ENCODE measurements around the gene PRMT7. TPM values are rescaled to one million over a fixed set of nuclear protein-coding genes. Genes with fewer than 3 reads are reported as not detected.

Gene PRMT7
- total RNA-seq, 4 donors from 2014 or later: 11.5 to 34.9 (median 27.4) TPM

- H3K4me3 ChIP-seq: no peak overlapping the region
- peaks cover 0 to 6% (median 0%) of the 10 kb centered on the region in 3 donors for H3K4me1 ChIP-seq
- TF ChIP-seq POLR2A (IDR thresholded peaks at IDR 0.05): no peak
- no peak for TF ChIP-seq EP300 (IDR thresholded peaks at IDR 0.05)
- TF ChIP-seq, protein P1, sequence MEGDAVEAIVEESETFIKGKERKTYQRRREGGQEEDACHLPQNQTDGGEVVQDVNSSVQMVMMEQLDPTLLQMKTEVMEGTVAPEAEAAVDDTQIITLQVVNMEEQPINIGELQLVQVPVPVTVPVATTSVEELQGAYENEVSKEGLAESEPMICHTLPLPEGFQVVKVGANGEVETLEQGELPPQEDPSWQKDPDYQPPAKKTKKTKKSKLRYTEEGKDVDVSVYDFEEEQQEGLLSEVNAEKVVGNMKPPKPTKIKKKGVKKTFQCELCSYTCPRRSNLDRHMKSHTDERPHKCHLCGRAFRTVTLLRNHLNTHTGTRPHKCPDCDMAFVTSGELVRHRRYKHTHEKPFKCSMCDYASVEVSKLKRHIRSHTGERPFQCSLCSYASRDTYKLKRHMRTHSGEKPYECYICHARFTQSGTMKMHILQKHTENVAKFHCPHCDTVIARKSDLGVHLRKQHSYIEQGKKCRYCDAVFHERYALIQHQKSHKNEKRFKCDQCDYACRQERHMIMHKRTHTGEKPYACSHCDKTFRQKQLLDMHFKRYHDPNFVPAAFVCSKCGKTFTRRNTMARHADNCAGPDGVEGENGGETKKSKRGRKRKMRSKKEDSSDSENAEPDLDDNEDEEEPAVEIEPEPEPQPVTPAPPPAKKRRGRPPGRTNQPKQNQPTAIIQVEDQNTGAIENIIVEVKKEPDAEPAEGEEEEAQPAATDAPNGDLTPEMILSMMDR (IDR thresholded peaks at IDR 0.05): no peak
- TF ChIP-seq POLR2AphosphoS5 (IDR thresholded peaks at IDR 0.05): no peak
- H3K27ac ChIP-seq: no peak overlapping the region
- no peak for ATAC-seq
- peaks cover 0 to 50% of the 10 kb centered on the region in 2 donors for H3K36me3 ChIP-seq
- peaks cover 24% of the 10 kb centered on the region for H3K27me3 ChIP-seq
- no peaks in the 10 kb centered on the region for H3K9me3 ChIP-seq
- WGBS, 2 donors (ENCODE audit: low coverage in 1 of 2): 58 to 89% methylated on average over 3 to 10 of the region's 18 CpGs
These were observed 49.7 kb downstream of the PRMT7 start for GRCh38 chr16:68360547-68360946.

- Histone ChIP-seq H3K27me3 (peaks cover 28% of the 10 kb centered on the region), H3K4me1 (peaks cover 0 to 6% (median 0%) of the 10 kb centered on the region in 3 donors), H3K9me3 (no peaks in the 10 kb centered on the region), H3K4me3 (no peak overlapping the region), H3K36me3 (peaks cover 0 to 45% of the 10 kb centered on the region in 2 donors), H3K27ac (no peak overlapping the region)
- ATAC-seq: no peak
- no peak for TF ChIP-seq POLR2A (IDR thresholded peaks at IDR 0.05)
- no peak for TF ChIP-seq EP300 (IDR thresholded peaks at IDR 0.05)
- no peak for TF ChIP-seq POLR2AphosphoS5 (IDR thresholded peaks at IDR 0.05)
- TF ChIP-seq, protein P1 (IDR thresholded peaks at IDR 0.05): no peak
- WGBS, 2 donors (ENCODE audit: low coverage in 1 of 2): 89 to 90% methylated on average over 2 to 6 of the region's 14 CpGs
These were observed 50.1 kb downstream of the PRMT7 start for GRCh38 chr16:68360956-68361355.

DNA sequence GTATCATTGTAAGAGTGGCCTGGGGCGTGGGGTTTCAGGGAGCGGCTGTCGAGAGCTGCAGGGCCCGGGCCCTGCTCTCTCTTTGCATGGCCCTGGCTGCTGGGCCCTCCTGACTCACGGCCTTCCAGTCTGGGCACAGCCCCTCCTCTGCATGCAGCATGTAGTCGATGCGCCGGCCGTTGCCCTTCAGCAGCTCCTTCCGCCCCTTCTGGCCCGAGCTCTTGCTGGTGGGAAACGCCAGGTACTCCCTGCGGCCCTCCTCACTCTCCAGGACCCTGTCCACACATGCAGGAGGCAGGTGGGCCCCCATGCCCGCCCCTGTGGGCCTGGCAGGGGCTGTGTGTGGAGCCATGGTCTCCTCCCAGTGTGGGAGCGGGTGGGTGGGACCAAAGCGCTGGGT is 50.7 kb downstream of the PRMT7 start:
- H3K4me1 ChIP-seq: peaks cover 0 to 6% (median 0%) of the 10 kb centered on the region in 3 donors
- TF ChIP-seq, protein P1 (IDR thresholded peaks at IDR 0.05): no peak
- TF ChIP-seq POLR2A (IDR thresholded peaks at IDR 0.05) (no peak), EP300 (IDR thresholded peaks at IDR 0.05) (no peak), POLR2AphosphoS5 (IDR thresholded peaks at IDR 0.05) (no peak)
- ATAC-seq: no peak
- H3K27ac ChIP-seq: no peak overlapping the region
- H3K9me3 ChIP-seq: no peaks in the 10 kb centered on the region
- 70% methylated on average over 2 of the region's 16 CpGs; no CpG with 5 or more reads in 1 of the 2 donors for WGBS, 2 donors (ENCODE audit: low coverage in 1 of 2)
- no peak overlapping the region for H3K4me3 ChIP-seq
- peaks cover 33% of the 10 kb centered on the region for H3K27me3 ChIP-seq
- H3K36me3 ChIP-seq: peaks cover 0 to 40% of the 10 kb centered on the region in 2 donors

DNA sequence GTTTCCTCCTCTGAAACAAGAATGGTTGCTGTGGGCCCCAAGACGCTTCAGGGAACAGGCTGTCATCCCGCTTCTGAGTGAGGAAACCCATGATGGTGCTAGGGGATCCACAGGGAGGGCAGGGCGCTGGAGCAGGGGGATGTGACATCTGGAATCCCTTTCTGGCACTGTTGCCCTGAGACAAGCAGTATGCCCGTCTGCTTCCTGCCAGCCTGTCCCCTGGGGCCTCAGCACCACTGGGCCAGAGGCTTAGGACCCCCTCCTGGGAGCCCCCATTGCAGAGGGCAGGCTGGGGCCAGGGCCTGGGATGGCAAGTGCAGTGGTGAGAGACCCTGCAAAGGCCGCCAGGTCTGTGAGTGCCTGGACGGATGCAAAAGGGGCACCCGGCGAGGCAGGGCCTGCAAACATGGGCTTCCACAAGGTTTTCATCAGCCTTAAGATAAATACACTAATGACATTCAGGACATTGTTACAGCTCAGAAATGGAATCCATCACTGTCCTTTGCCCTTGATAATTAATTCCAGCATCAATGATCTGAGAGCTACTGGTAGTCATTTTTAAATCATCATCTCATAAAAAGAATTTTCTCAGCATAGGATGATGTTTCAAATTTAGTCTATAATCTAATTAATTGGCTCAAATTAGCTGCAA is 51.6 kb downstream of the PRMT7 start:
- Histone ChIP-seq H3K27me3 (peaks cover 42% of the 10 kb centered on the region), H3K4me1 (peaks cover 0 to 6% (median 0%) of the 10 kb centered on the region in 3 donors), H3K9me3 (no peaks in the 10 kb centered on the region), H3K36me3 (peaks cover 0 to 31% of the 10 kb centered on the region in 2 donors), H3K4me3 (no peak overlapping the region), H3K27ac (no peak overlapping the region)
- WGBS, 2 donors (ENCODE audit: low coverage in 1 of 2): 47 to 66% methylated on average over 3 of the region's 8 CpGs
- ATAC-seq: no peak
- TF ChIP-seq POLR2AphosphoS5 (IDR thresholded peaks at IDR 0.05) (no peak), POLR2A (IDR thresholded peaks at IDR 0.05) (no peak), EP300 (IDR thresholded peaks at IDR 0.05) (no peak)
- TF ChIP-seq, protein P1 (IDR thresholded peaks at IDR 0.05): no peak

All from gastroesophageal sphincter (tissue), 4 donors.